HAP-1 (cell line): ENCODE data around the gene NRG3.

Experiments used
- DNase-seq, 2 experiments: peaks; one replicate each; pipeline ENCODE4 v3.0.0-alpha.2; 2016 to 2020; ENCODE audit warnings: low spot score in 2 of 2
- H3K27me3 ChIP-seq: fragments of 250-450 bp; sonication (Bioruptor Pico); 2 replicates; pipeline ENCODE4 v1.5.1; 2020; ENCODE audit warnings: low read depth, mild to moderate bottlenecking, moderate library complexity
- H3K36me3 ChIP-seq: fragments of 250-450 bp; sonication (Bioruptor Pico); replicated peaks from 2 replicates; pipeline ENCODE4 v1.5.1; 2020; ENCODE audit warnings: mild to moderate bottlenecking
- H3K4me1 ChIP-seq: fragments of 250-450 bp; sonication (Bioruptor Pico); 2 replicates; pipeline ENCODE4 v1.5.1; 2020; ENCODE audit warnings: mild to moderate bottlenecking
- H3K4me3 ChIP-seq: fragments of 250-450 bp; sonication (Bioruptor Pico); 2 replicates; pipeline ENCODE4 v1.5.1; 2020; ENCODE audit warnings: mild to moderate bottlenecking, moderate library complexity
- H3K9me3 ChIP-seq: fragments of 250-450 bp; sonication (Bioruptor Pico); 2 replicates; pipeline ENCODE4 v1.5.1; 2020; ENCODE audit warnings: mild to moderate bottlenecking, moderate library complexity
- in situ Hi-C: fragments of 300-500 bp; cut with MboI; formaldehyde crosslinking; loops from 3 replicates; pipeline ENCODE4 v1.14.3; 2020; ENCODE audit warnings: low sequenced_read_pairs, inconsistent platforms, mixed read lengths

The NRG3 gene

GRCh38 chr10:81874875-81875466, at the start of gene NRG3:
NRG3 (plus strand) TSS chr10:81875194.
- H3K9me3 ChIP-seq: no peaks in the 10 kb centered on the region
- H3K36me3 ChIP-seq: no peaks in the 10 kb centered on the region
- in situ Hi-C loops: no loop called here
- no peak within 1 kb of the TSS for H3K4me3 ChIP-seq
- peak in 1 of 2 experiments; percentile 7 for DNase-seq
- no peaks in the 10 kb centered on the region for H3K4me1 ChIP-seq
- H3K27me3 ChIP-seq: peaks cover 10% of the 10 kb centered on the region

- Histone ChIP-seq H3K36me3 (no peaks in the 10 kb centered on the region), H3K4me3 (no peak overlapping the region), H3K9me3 (no peaks in the 10 kb centered on the region), H3K27me3 (no peaks in the 10 kb centered on the region), H3K4me1 (no peaks in the 10 kb centered on the region)
- DNase-seq: no peak
- in situ Hi-C loops: no loop called here
Measured at GRCh38 chr10:81828251-81828650, 46.7 kb upstream of the NRG3 start.

GRCh38 chr10:81831060-81831459, 43.9 kb upstream of the NRG3 start:
- no peak for DNase-seq
- in situ Hi-C loops: no loop called here
- no peaks in the 10 kb centered on the region for H3K9me3 ChIP-seq
- H3K4me1 ChIP-seq: no peaks in the 10 kb centered on the region
- no peaks in the 10 kb centered on the region for H3K36me3 ChIP-seq
- no peak overlapping the region for H3K4me3 ChIP-seq
- H3K27me3 ChIP-seq: no peaks in the 10 kb centered on the region

- Histone ChIP-seq H3K36me3 (no peaks in the 10 kb centered on the region), H3K27me3 (no peaks in the 10 kb centered on the region), H3K9me3 (no peaks in the 10 kb centered on the region), H3K4me1 (no peaks in the 10 kb centered on the region), H3K4me3 (no peak overlapping the region)
- no peak for DNase-seq
- in situ Hi-C loops: no loop called here
Measured at GRCh38 chr10:81838950-81839349, 36.0 kb upstream of the NRG3 start.

GRCh38 chr10:81843042-81843441, 32.0 kb upstream of the NRG3 start:
- Histone ChIP-seq H3K4me1 (no peaks in the 10 kb centered on the region), H3K9me3 (no peaks in the 10 kb centered on the region), H3K36me3 (no peaks in the 10 kb centered on the region), H3K4me3 (no peak overlapping the region), H3K27me3 (no peaks in the 10 kb centered on the region)
- no peak for DNase-seq
- in situ Hi-C loops: no loop called here

GRCh38 chr10:81847675-81848074, 27.3 kb upstream of the NRG3 start:
- DNase-seq: no peak
- Histone ChIP-seq H3K9me3 (no peaks in the 10 kb centered on the region), H3K4me1 (no peaks in the 10 kb centered on the region), H3K36me3 (no peaks in the 10 kb centered on the region), H3K27me3 (no peaks in the 10 kb centered on the region), H3K4me3 (no peak overlapping the region)
- in situ Hi-C loops: no loop called here

- H3K9me3 ChIP-seq: no peaks in the 10 kb centered on the region
- H3K36me3 ChIP-seq: no peaks in the 10 kb centered on the region
- no peaks in the 10 kb centered on the region for H3K27me3 ChIP-seq
- no peak overlapping the region for H3K4me3 ChIP-seq
- H3K4me1 ChIP-seq: no peaks in the 10 kb centered on the region
- no peak for DNase-seq
- in situ Hi-C loops: no loop called here
Measured at GRCh38 chr10:81848514-81848913, 26.5 kb upstream of the NRG3 start.

GRCh38 chr10:81848931-81849330, 26.1 kb upstream of the NRG3 start:
- no peak for DNase-seq
- Histone ChIP-seq H3K4me3 (no peak overlapping the region), H3K36me3 (no peaks in the 10 kb centered on the region), H3K4me1 (no peaks in the 10 kb centered on the region), H3K27me3 (no peaks in the 10 kb centered on the region), H3K9me3 (no peaks in the 10 kb centered on the region)
- in situ Hi-C loops: no loop called here

GRCh38 chr10:81862596-81862995, 12.4 kb upstream of the NRG3 start:
- H3K9me3 ChIP-seq: no peaks in the 10 kb centered on the region
- H3K27me3 ChIP-seq: no peaks in the 10 kb centered on the region
- H3K4me3 ChIP-seq: no peak overlapping the region
- H3K4me1 ChIP-seq: no peaks in the 10 kb centered on the region
- no peak for DNase-seq
- in situ Hi-C loops: no loop called here
- no peaks in the 10 kb centered on the region for H3K36me3 ChIP-seq

- no peak overlapping the region for H3K4me3 ChIP-seq
- in situ Hi-C loops: no loop called here
- H3K4me1 ChIP-seq: no peaks in the 10 kb centered on the region
- H3K27me3 ChIP-seq: no peaks in the 10 kb centered on the region
- DNase-seq: no peak
- H3K9me3 ChIP-seq: no peaks in the 10 kb centered on the region
- H3K36me3 ChIP-seq: no peaks in the 10 kb centered on the region
Measured at GRCh38 chr10:81863771-81864170, 11.2 kb upstream of the NRG3 start.

- in situ Hi-C loops: no loop called here
- no peaks in the 10 kb centered on the region for H3K36me3 ChIP-seq
Measured at GRCh38 chr10:81865581-81865980, 9.4 kb upstream of the NRG3 start.

GRCh38 chr10:81866753-81867152, 8.2 kb upstream of the NRG3 start:
- no peak for DNase-seq
- no peaks in the 10 kb centered on the region for H3K4me1 ChIP-seq
- H3K27me3 ChIP-seq: no peaks in the 10 kb centered on the region
- H3K4me3 ChIP-seq: no peak overlapping the region
- in situ Hi-C loops: no loop called here
- H3K9me3 ChIP-seq: no peaks in the 10 kb centered on the region
- H3K36me3 ChIP-seq: no peaks in the 10 kb centered on the region

More at GRCh38 chr10:81865581-81865980, 9.4 kb upstream of the NRG3 start:
- no peak for DNase-seq
- H3K4me1 ChIP-seq: no peaks in the 10 kb centered on the region
- H3K4me3 ChIP-seq: no peak overlapping the region
- H3K9me3 ChIP-seq: no peaks in the 10 kb centered on the region
- H3K27me3 ChIP-seq: no peaks in the 10 kb centered on the region

GRCh38 chr10:81870472-81870871, 4.5 kb upstream of the NRG3 start:
- DNase-seq: no peak
- no peaks in the 10 kb centered on the region for H3K9me3 ChIP-seq
- in situ Hi-C loops: no loop called here
- H3K4me1 ChIP-seq: no peaks in the 10 kb centered on the region
- H3K4me3 ChIP-seq: no peak overlapping the region
- H3K27me3 ChIP-seq: peaks cover 10% of the 10 kb centered on the region
- H3K36me3 ChIP-seq: no peaks in the 10 kb centered on the region

- no peak overlapping the region for H3K4me3 ChIP-seq
- no peaks in the 10 kb centered on the region for H3K36me3 ChIP-seq
- no peaks in the 10 kb centered on the region for H3K9me3 ChIP-seq
- H3K27me3 ChIP-seq: peaks cover 10% of the 10 kb centered on the region
- H3K4me1 ChIP-seq: no peaks in the 10 kb centered on the region
- no peak for DNase-seq
- in situ Hi-C loops: no loop called here
Measured at GRCh38 chr10:81871558-81871957, 3.4 kb upstream of the NRG3 start.

GRCh38 chr10:81872206-81872862, 2.7 kb upstream of the NRG3 start:
- no peaks in the 10 kb centered on the region for H3K36me3 ChIP-seq
- no peaks in the 10 kb centered on the region for H3K4me1 ChIP-seq
- DNase-seq: no peak
- peaks cover 10% of the 10 kb centered on the region for H3K27me3 ChIP-seq
- no peaks in the 10 kb centered on the region for H3K9me3 ChIP-seq
- in situ Hi-C loops: no loop called here
- no peak overlapping the region for H3K4me3 ChIP-seq
